OCI-M2 (cell line): ENCODE data around the gene NSMCE3.

Source experiments
- DNase-seq: peaks from one replicate; lab custom pipeline; 2025; ENCODE audit not compliant: unreplicated experiment; lab: John Stamatoyannopoulos, UW

The NSMCE3 gene

GRCh38 chr15:29269485-29270168 lies at the start of gene NSMCE3:
Gene NSMCE3, minus strand, starts transcription at chr15:29269822. Its CDS starts 117 bp downstream, at chr15:29269705.
- no peak for DNase-seq

GRCh38 chr15:29316422-29316821 lies 46.8 kb upstream of the NSMCE3 start:
- no peak for DNase-seq

- DNase-seq = no peak
Observed at GRCh38 chr15:29312387-29312786, 42.8 kb upstream of the NSMCE3 start.

GRCh38 chr15:29311696-29312095 lies 42.1 kb upstream of the NSMCE3 start:
- DNase-seq = no peak

- DNase-seq = no peak
Observed at GRCh38 chr15:29309139-29309538, 39.5 kb upstream of the NSMCE3 start.

- no peak for DNase-seq
Observed at GRCh38 chr15:29308299-29308698, 38.7 kb upstream of the NSMCE3 start.

- no peak for DNase-seq
Observed at GRCh38 chr15:29305556-29305955, 35.9 kb upstream of the NSMCE3 start.

- no peak for DNase-seq
Observed at GRCh38 chr15:29302871-29303270, 33.2 kb upstream of the NSMCE3 start.

GRCh38 chr15:29299784-29300183 lies 30.2 kb upstream of the NSMCE3 start:
- DNase-seq = no peak

GRCh38 chr15:29299331-29299730 lies 29.7 kb upstream of the NSMCE3 start:
- DNase-seq = no peak

GRCh38 chr15:29294732-29295325 lies 25.2 kb upstream of the NSMCE3 start:
- DNase-seq = no peak

GRCh38 chr15:29291067-29291845 lies 21.6 kb upstream of the NSMCE3 start:
- no peak for DNase-seq

GRCh38 chr15:29289173-29289572 lies 19.6 kb upstream of the NSMCE3 start:
- no peak for DNase-seq

- no peak for DNase-seq
Observed at GRCh38 chr15:29285386-29285785, 15.8 kb upstream of the NSMCE3 start.

- DNase-seq = no peak
Observed at GRCh38 chr15:29283381-29283780, 13.8 kb upstream of the NSMCE3 start.

GRCh38 chr15:29280514-29280913 lies 10.9 kb upstream of the NSMCE3 start:
- DNase-seq = no peak

- no peak for DNase-seq
Observed at GRCh38 chr15:29278436-29279105, 8.9 kb upstream of the NSMCE3 start.

- no peak for DNase-seq
Observed at GRCh38 chr15:29276366-29276765, 6.7 kb upstream of the NSMCE3 start.

- no peak for DNase-seq
Observed at GRCh38 chr15:29275855-29276254, 6.2 kb upstream of the NSMCE3 start.

GRCh38 chr15:29274946-29275345 lies 5.3 kb upstream of the NSMCE3 start:
- DNase-seq = no peak

GRCh38 chr15:29272219-29272618 lies 2.6 kb upstream of the NSMCE3 start:
- DNase-seq = no peak

- no peak for DNase-seq
Observed at GRCh38 chr15:29270976-29271375, 1.4 kb upstream of the NSMCE3 start.
